ENCODE measurements around the gene TJP1.
"Not testable (repeated sequence)": the region's sequence is repeated elsewhere in the genome, so short reads cannot be mapped to it uniquely, and the experiment has no call there.

Gene TJP1

GRCh38 chr15:29664406-29664805 is 157.9 kb downstream of the TJP1 start:
- TF ChIP-seq JUND (IDR thresholded peaks at IDR 0.05; ENCODE audit: low read depth), result no peak
- in situ Hi-C loops (cut with HindIII; ENCODE audit: low pct_unique_long_range_greater_than_20kb, low sequenced_read_pairs), result no loop called here
- no peak for DNase-seq (ENCODE audit: low read depth in 1 of 2, low spot score in 1 of 2)

- in situ Hi-C loops (cut with HindIII; ENCODE audit: low pct_unique_long_range_greater_than_20kb, low sequenced_read_pairs), result not testable (repeated sequence)
These were observed 164.8 kb downstream of the TJP1 start for GRCh38 chr15:29657476-29657817.

GRCh38 chr15:29656636-29657475 is 165.4 kb downstream of the TJP1 start:
- TF ChIP-seq JUND (IDR thresholded peaks at IDR 0.05; ENCODE audit: low read depth), result no peak
- DNase-seq (ENCODE audit: low read depth in 1 of 2, low spot score in 1 of 2), result peak in 1 of 2 experiments; percentile 61
- in situ Hi-C loops (cut with HindIII; ENCODE audit: low pct_unique_long_range_greater_than_20kb, low sequenced_read_pairs), result no loop called here

More at GRCh38 chr15:29657476-29657817, 164.8 kb downstream of the TJP1 start:
- DNase-seq (ENCODE audit: low read depth in 1 of 2, low spot score in 1 of 2), result not testable (repeated sequence)

- no peak for DNase-seq (ENCODE audit: low read depth in 1 of 2, low spot score in 1 of 2)
- no peak for TF ChIP-seq JUND (IDR thresholded peaks at IDR 0.05; ENCODE audit: low read depth)
- in situ Hi-C loops (cut with HindIII; ENCODE audit: low pct_unique_long_range_greater_than_20kb, low sequenced_read_pairs), result no loop called here
These were observed 169.7 kb downstream of the TJP1 start for GRCh38 chr15:29652595-29652994.

GRCh38 chr15:29651476-29652233 is 170.6 kb downstream of the TJP1 start:
- DNase-seq (ENCODE audit: low read depth in 1 of 2, low spot score in 1 of 2), result no peak
- no peak for TF ChIP-seq JUND (IDR thresholded peaks at IDR 0.05; ENCODE audit: low read depth)
- in situ Hi-C loops (cut with HindIII; ENCODE audit: low pct_unique_long_range_greater_than_20kb, low sequenced_read_pairs), result no loop called here
